GF-D8 (cell line): ENCODE data around the gene FER1L5.

Source experiments
- DNase-seq: peaks from one replicate; lab custom pipeline; 2025; lab: John Stamatoyannopoulos, UW

Gene FER1L5

GRCh38 chr2:96695602-96696001 is 53.0 kb downstream of the FER1L5 start:
- no peak for DNase-seq

- DNase-seq = no peak
Measured at GRCh38 chr2:96697476-96697875, 54.9 kb downstream of the FER1L5 start.

- no peak for DNase-seq
Measured at GRCh38 chr2:96698221-96698861, 55.8 kb downstream of the FER1L5 start.

- no peak for DNase-seq
Measured at GRCh38 chr2:96699021-96699420, 56.5 kb downstream of the FER1L5 start.

GRCh38 chr2:96699621-96700020 is 57.1 kb downstream of the FER1L5 start:
- DNase-seq = no peak

GRCh38 chr2:96700086-96700485 is 57.5 kb downstream of the FER1L5 start:
- DNase-seq = no peak

- DNase-seq = no peak
Measured at GRCh38 chr2:96701636-96702035, 59.1 kb downstream of the FER1L5 start.

GRCh38 chr2:96702098-96702785 is 59.7 kb downstream of the FER1L5 start:
- DNase-seq = no peak

- DNase-seq = no peak
Measured at GRCh38 chr2:96703021-96703751, 60.6 kb downstream of the FER1L5 start.

- DNase-seq = no peak
Measured at GRCh38 chr2:96710985-96711384, 68.4 kb downstream of the FER1L5 start.

GRCh38 chr2:96715658-96716057 is 73.1 kb downstream of the FER1L5 start:
- DNase-seq = no peak

- DNase-seq = no peak
Measured at GRCh38 chr2:96716388-96716787, 73.8 kb downstream of the FER1L5 start.

- DNase-seq = no peak
Measured at GRCh38 chr2:96726131-96726530, 83.6 kb downstream of the FER1L5 start.

- DNase-seq = peak; percentile 10
Measured at GRCh38 chr2:96727431-96727830, 84.9 kb downstream of the FER1L5 start.

- DNase-seq = no peak
Measured at GRCh38 chr2:96729748-96730147, 87.2 kb downstream of the FER1L5 start.

- no peak for DNase-seq
Measured at GRCh38 chr2:96730212-96730611, 87.6 kb downstream of the FER1L5 start.

GRCh38 chr2:96733931-96734330 is 91.4 kb downstream of the FER1L5 start:
- DNase-seq = no peak

- no peak for DNase-seq
Measured at GRCh38 chr2:96734880-96735583, 92.5 kb downstream of the FER1L5 start.

- no peak for DNase-seq
Measured at GRCh38 chr2:96737251-96737650, 94.7 kb downstream of the FER1L5 start.

- no peak for DNase-seq
Measured at GRCh38 chr2:96737831-96738230, 95.3 kb downstream of the FER1L5 start.

GRCh38 chr2:96739076-96739632 is 96.6 kb downstream of the FER1L5 start:
- DNase-seq = no peak
